GM23338 (cell line): ENCODE data around the gene ETV6. TPM values are rescaled to one million over a fixed set of nuclear protein-coding genes. Genes with fewer than 3 reads are reported as not detected.
A peak's percentile ranks its signal among the peaks of the same experiment; 100 is the strongest.

Source experiments
- ATAC-seq: fragments of 200-7000 bp; cut with Tn5 transposase; 3 replicates; pipeline ENCODE4 v1.9.1; 2020
- DNase-seq: peaks from one replicate; pipeline ENCODE4 v3.0.0-alpha.2; 2015; ENCODE audit warnings: low spot score
- H2AFZ ChIP-seq: fragments of 200-600 bp; sonication (generic); 2 replicates; pipeline ENCODE4 v1.8.0; 2016; ENCODE audit warnings: antibody characterized with exemption, mild to moderate bottlenecking, moderate library complexity
- H3F3A ChIP-seq: fragments of 200-600 bp; sonication (generic); replicated peaks from 2 replicates; pipeline ENCODE4 v1.8.0; 2017; ENCODE audit warnings: antibody characterized with exemption, mixed run types, low read depth
- H3K27ac ChIP-seq: fragments of 200-600 bp; sonication (generic); 2 replicates; pipeline ENCODE4 v1.6.1; 2016; ENCODE audit warnings: low read depth
- H3K27me3 ChIP-seq: fragments of 200-600 bp; sonication (generic); 2 replicates; pipeline ENCODE4 v1.8.0; 2016; ENCODE audit warnings: mild to moderate bottlenecking, mixed run types, moderate library complexity; ENCODE audit not compliant: insufficient read depth
- H3K36me3 ChIP-seq: fragments of 200-600 bp; sonication (generic); 2 replicates; pipeline ENCODE4 v1.8.0; 2016; ENCODE audit warnings: mild to moderate bottlenecking; ENCODE audit not compliant: insufficient read depth
- H3K4me1 ChIP-seq: fragments of 200-600 bp; sonication (generic); 2 replicates; pipeline ENCODE4 v1.8.0; 2016; ENCODE audit warnings: mild to moderate bottlenecking, moderate library complexity; ENCODE audit not compliant: insufficient read depth
- H3K4me2 ChIP-seq: fragments of 200-600 bp; sonication (generic); 2 replicates; pipeline ENCODE4 v1.7.1; 2017; ENCODE audit warnings: mixed run types
- H3K4me3 ChIP-seq: fragments of 200-600 bp; sonication (generic); 2 replicates; pipeline ENCODE4 v1.6.1; 2016; ENCODE audit warnings: mixed run types
- H3K79me2 ChIP-seq: fragments of 200-600 bp; sonication (generic); replicated peaks from 2 replicates; pipeline ENCODE4 v1.8.0; 2017; ENCODE audit warnings: mild to moderate bottlenecking; ENCODE audit not compliant: insufficient read depth
- H3K9me2 ChIP-seq: fragments of 200-600 bp; sonication (generic); 2 replicates; pipeline ENCODE4 v1.8.0; 2017; ENCODE audit not compliant: insufficient read depth
- H4K20me1 ChIP-seq: fragments of 200-600 bp; sonication (generic); replicated peaks from 2 replicates; pipeline ENCODE4 v1.8.0; 2017; ENCODE audit warnings: mild to moderate bottlenecking; ENCODE audit not compliant: insufficient read depth
- H3K27ac Mint-ChIP-seq: 2 replicates; pipeline ENCODE4 v1.8.0; 2020; ENCODE audit warnings: inconsistent platforms, mild to moderate bottlenecking, moderate library complexity, mixed read lengths
- H3K27me3 Mint-ChIP-seq: 3 replicates; pipeline ENCODE4 v1.8.0; 2022; ENCODE audit warnings: low read depth, mild to moderate bottlenecking, moderate library complexity, mixed read lengths, inconsistent platforms; ENCODE audit not compliant: insufficient read depth, poor library complexity
- H3K36me3 Mint-ChIP-seq: 3 replicates; pipeline ENCODE4 v1.8.0; 2021; ENCODE audit warnings: low read depth, mild to moderate bottlenecking, inconsistent platforms, moderate library complexity, mixed read lengths
- H3K4me1 Mint-ChIP-seq: 3 replicates; pipeline ENCODE4 v1.8.0; 2020; ENCODE audit warnings: mild to moderate bottlenecking, inconsistent platforms, mixed read lengths
- H3K4me3 Mint-ChIP-seq: 3 replicates; pipeline ENCODE4 v1.8.0; 2021; ENCODE audit warnings: moderate library complexity, mild to moderate bottlenecking, inconsistent platforms, mixed read lengths
- H3K9me3 Mint-ChIP-seq: 3 replicates; pipeline ENCODE4 v1.8.0; 2020; ENCODE audit warnings: moderate library complexity, mild to moderate bottlenecking, inconsistent platforms, mixed read lengths
- CREB1 ChIP-seq: fragments of 250-450 bp; sonication (Bioruptor Pico); IDR thresholded peaks from 2 replicates; pipeline ENCODE4 v1.5.0; 2020; ENCODE audit warnings: low read depth, mild to moderate bottlenecking, moderate library complexity
- ETS1 ChIP-seq: IDR thresholded peaks from 2 replicates; pipeline ENCODE4 v1.6.1; 2016; ENCODE audit warnings: antibody characterized with exemption
- EZH2 ChIP-seq: fragments of 200-600 bp; sonication (generic); IDR thresholded peaks from one replicate; pipeline ENCODE4 v1.8.0; 2017; ENCODE audit warnings: antibody characterized with exemption, mild to moderate bottlenecking, low read depth; ENCODE audit not compliant: unreplicated experiment
- EZH2phosphoT487 ChIP-seq: fragments of 200-600 bp; sonication (generic); IDR thresholded peaks from one replicate; pipeline ENCODE4 v1.8.1; 2018; ENCODE audit warnings: antibody characterized with exemption; ENCODE audit not compliant: unreplicated experiment
- JUNB ChIP-seq: IDR thresholded peaks from one replicate; pipeline ENCODE4 v1.6.1; 2016; ENCODE audit warnings: antibody characterized with exemption; ENCODE audit not compliant: unreplicated experiment
- POLR2AphosphoS5 ChIP-seq: IDR thresholded peaks from 2 replicates; pipeline ENCODE4 v1.6.1; 2016; ENCODE audit warnings: antibody characterized with exemption, low read depth
- STAT1 ChIP-seq: IDR thresholded peaks from one replicate; pipeline ENCODE4 v1.6.1; 2016; ENCODE audit warnings: antibody characterized with exemption; ENCODE audit not compliant: unreplicated experiment
- ZNF331 ChIP-seq: fragments of 250-450 bp; sonication (Bioruptor Pico); IDR thresholded peaks from 2 replicates; pipeline ENCODE4 v1.5.0; 2020; ENCODE audit warnings: low read depth, mild to moderate bottlenecking, moderate library complexity
- polyA plus RNA-seq: library from polyadenylated mRNA; unstranded; fragments of >200 nt; fragmentation: Nextera tagmentation; extraction: Ambion mirVana; gene quantifications from 2 replicates; pipeline ENCODE4 v1.2.1, GENCODE V29; 2016
- total RNA-seq: library from RNA; depleted of rRNA; stranded (reverse); fragments of >200 nt; shearing (Covaris generic); gene quantifications from 2 replicates; pipeline ENCODE4 v1.2.3, GENCODE V29; 2014
- TF ChIP-seq, protein P1 (sequence below): fragments of 250-450 bp; sonication (Bioruptor Pico); IDR thresholded peaks from 2 replicates; pipeline ENCODE4 v1.5.0; 2020; ENCODE audit warnings: mild to moderate bottlenecking, moderate library complexity

The ETV6 gene
- total and polyA plus RNA-seq, 2 experiments from 2014 or later: 7.5 to 15.1 TPM

DNA sequence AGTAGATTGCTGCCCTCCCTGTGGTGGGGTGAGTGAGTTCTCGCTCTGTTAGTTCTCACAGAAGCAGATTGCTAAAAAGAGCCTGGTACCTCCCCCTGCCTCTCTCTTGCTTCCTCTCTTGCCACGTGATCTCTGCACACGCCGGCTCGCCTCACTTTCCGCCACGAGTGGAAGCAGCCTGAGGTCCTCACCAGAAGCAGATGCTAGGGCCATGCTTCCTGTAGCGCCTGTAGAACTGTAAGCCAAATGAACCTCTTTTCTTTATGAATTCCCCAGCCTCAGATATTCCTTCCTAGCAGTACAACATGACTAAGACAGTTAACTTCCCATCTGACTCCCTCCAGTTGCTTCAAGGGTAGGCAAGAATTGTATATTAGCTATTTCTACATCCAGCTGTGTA, 76.2 kb downstream of the ETV6 start (continued):
- TF ChIP-seq STAT1: no peak
- TF ChIP-seq, protein P1, sequence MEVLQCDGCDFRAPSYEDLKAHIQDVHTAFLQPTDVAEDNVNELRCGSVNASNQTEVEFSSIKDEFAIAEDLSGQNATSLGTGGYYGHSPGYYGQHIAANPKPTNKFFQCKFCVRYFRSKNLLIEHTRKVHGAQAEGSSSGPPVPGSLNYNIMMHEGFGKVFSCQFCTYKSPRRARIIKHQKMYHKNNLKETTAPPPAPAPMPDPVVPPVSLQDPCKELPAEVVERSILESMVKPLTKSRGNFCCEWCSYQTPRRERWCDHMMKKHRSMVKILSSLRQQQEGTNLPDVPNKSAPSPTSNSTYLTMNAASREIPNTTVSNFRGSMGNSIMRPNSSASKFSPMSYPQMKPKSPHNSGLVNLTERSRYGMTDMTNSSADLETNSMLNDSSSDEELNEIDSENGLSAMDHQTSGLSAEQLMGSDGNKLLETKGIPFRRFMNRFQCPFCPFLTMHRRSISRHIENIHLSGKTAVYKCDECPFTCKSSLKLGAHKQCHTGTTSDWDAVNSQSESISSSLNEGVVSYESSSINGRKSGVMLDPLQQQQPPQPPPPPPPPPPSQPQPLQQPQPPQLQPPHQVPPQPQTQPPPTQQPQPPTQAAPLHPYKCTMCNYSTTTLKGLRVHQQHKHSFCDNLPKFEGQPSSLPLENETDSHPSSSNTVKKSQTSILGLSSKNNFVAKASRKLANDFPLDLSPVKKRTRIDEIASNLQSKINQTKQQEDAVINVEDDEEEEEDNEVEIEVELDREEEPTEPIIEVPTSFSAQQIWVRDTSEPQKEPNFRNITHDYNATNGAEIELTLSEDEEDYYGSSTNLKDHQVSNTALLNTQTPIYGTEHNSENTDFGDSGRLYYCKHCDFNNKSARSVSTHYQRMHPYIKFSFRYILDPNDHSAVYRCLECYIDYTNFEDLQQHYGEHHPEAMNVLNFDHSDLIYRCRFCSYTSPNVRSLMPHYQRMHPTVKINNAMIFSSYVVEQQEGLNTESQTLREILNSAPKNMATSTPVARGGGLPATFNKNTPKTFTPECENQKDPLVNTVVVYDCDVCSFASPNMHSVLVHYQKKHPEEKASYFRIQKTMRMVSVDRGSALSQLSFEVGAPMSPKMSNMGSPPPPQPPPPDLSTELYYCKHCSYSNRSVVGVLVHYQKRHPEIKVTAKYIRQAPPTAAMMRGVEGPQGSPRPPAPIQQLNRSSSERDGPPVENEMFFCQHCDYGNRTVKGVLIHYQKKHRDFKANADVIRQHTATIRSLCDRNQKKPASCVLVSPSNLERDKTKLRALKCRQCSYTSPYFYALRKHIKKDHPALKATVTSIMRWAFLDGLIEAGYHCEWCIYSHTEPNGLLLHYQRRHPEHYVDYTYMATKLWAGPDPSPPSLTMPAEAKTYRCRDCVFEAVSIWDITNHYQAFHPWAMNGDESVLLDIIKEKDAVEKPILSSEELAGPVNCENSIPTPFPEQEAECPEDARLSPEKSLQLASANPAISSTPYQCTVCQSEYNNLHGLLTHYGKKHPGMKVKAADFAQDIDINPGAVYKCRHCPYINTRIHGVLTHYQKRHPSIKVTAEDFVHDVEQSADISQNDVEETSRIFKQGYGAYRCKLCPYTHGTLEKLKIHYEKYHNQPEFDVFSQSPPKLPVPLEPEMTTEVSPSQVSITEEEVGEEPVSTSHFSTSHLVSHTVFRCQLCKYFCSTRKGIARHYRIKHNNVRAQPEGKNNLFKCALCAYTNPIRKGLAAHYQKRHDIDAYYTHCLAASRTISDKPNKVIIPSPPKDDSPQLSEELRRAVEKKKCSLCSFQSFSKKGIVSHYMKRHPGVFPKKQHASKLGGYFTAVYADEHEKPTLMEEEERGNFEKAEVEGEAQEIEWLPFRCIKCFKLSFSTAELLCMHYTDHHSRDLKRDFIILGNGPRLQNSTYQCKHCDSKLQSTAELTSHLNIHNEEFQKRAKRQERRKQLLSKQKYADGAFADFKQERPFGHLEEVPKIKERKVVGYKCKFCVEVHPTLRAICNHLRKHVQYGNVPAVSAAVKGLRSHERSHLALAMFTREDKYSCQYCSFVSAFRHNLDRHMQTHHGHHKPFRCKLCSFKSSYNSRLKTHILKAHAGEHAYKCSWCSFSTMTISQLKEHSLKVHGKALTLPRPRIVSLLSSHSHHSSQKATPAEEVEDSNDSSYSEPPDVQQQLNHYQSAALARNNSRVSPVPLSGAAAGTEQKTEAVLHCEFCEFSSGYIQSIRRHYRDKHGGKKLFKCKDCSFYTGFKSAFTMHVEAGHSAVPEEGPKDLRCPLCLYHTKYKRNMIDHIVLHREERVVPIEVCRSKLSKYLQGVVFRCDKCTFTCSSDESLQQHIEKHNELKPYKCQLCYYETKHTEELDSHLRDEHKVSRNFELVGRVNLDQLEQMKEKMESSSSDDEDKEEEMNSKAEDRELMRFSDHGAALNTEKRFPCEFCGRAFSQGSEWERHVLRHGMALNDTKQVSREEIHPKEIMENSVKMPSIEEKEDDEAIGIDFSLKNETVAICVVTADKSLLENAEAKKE (CRISPR knock-in tag): no peak
- TF ChIP-seq ZNF331 (CRISPR knock-in tag): no peak
- TF ChIP-seq POLR2AphosphoS5: no peak

GRCh38 chr12:11726659-11727058, 77.2 kb downstream of the ETV6 start:
- no peaks in the 10 kb centered on the region for H3K9me2 ChIP-seq
- no peak overlapping the region for H3K27ac ChIP-seq
- no peak overlapping the region for H3K4me2 ChIP-seq
- no peak overlapping the region for H2AFZ ChIP-seq
- Mint-ChIP-seq H3K9me3 (no peaks in the 10 kb centered on the region), H3K4me1 (peaks cover 62% of the 10 kb centered on the region), H3K36me3 (no peaks in the 10 kb centered on the region), H3K27me3 (peaks cover 2% of the 10 kb centered on the region), H3K4me3 (no peak overlapping the region), H3K27ac (0 out of 2 replicates have a peak overlapping the region, but pooled peaks have one; percentile 43)
- no peak overlapping the region for H3K4me3 ChIP-seq
- H4K20me1 ChIP-seq: no peaks in the 10 kb centered on the region
- peaks cover 16% of the 10 kb centered on the region for H3K4me1 ChIP-seq
- ATAC-seq (no peak), DNase-seq (no peak)
- no peaks in the 10 kb centered on the region for H3F3A ChIP-seq
- H3K36me3 ChIP-seq: no peaks in the 10 kb centered on the region
- H3K79me2 ChIP-seq: 0 out of 2 replicates have a peak, but pooled peaks cover 9% of the 10 kb centered on the region
- H3K27me3 ChIP-seq: no peaks in the 10 kb centered on the region
- no peak for TF ChIP-seq ZNF331 (CRISPR knock-in tag)
- no peak for TF ChIP-seq EZH2phosphoT487
- no peak for TF ChIP-seq CREB1 (CRISPR knock-in tag)
- no peak for TF ChIP-seq JUNB
- TF ChIP-seq, protein P1 (CRISPR knock-in tag): no peak
- no peak for TF ChIP-seq EZH2
- TF ChIP-seq ETS1: no peak
- no peak for TF ChIP-seq STAT1
